Activated CD4-positive, alpha-beta T cell treated with anti-CD3 and anti-CD28 coated beads, Interleukin-2, amount 50 U/mL, for 48 hours (primary cell): ENCODE data around the gene LRRC23.
A peak's percentile ranks its signal among the peaks of the same experiment; 100 is the strongest.
"Not testable (repeated sequence)": the region's sequence is repeated elsewhere in the genome, so short reads cannot be mapped to it uniquely, and the experiment has no call there.

ENCODE experiments used
- DNase-seq, 2 experiments: peaks; one replicate each; pipeline ENCODE4 v3.0.0-alpha.2; 2020

The LRRC23 gene

GRCh38 chr12:6903722-6904121 lies 900 bp upstream of the LRRC23 start:
- no peak for DNase-seq

- no peak for DNase-seq
Observed at GRCh38 chr12:6905414-6906040, 905 bp downstream of the LRRC23 start.

DNA sequence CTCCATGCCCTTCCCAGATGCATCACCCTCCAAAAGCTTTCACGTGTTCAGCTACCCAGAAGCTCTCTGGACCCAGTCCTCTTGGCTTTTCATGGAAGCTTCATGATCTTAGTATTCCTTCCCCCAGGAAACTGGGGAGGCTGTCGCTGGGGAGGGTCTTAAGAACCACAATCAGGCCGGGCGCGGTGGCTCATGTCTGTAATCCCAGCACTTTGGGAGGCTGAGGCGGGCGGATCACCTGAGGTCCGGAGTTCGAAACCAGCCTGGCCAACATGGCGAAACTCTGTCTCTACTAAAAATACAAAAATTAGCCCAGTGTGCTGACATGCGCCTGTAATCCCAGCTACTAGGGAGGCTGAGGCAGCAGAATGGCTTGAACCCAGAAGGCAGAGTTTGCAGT lies 3.5 kb downstream of the LRRC23 start:
- DNase-seq: not testable (repeated sequence)

DNA sequence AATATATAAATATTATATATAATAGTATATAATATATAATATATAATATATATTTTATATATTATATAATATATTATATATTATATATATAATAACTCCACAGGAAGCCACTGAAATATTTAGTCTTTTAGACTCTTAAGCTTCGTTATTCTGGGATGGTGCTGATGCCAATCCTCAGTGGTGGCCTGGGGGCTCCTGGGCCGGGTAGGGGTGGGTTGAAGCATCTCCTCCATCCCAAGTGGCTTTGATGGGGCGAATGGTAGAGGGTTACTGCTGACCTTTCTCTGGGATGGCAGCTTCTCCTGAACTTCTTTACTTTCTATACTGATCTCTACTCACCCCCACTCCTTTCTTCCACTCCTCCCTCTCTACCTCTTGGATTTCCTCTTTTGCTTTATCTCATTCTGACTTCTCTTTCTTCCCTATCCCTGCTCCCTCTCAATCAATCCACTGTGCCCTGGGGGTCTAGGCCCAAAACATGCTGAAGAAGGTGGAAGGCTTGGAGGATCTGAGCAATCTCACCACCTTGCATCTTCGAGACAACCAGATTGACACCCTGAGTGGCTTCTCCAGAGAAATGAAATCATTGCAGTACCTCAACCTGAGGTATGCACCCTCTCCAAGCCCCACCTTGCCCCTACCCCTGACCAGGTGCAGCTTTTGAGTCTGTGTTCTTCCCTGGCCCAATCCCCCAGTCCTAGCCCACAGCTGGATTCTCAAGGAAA lies 5.0 kb downstream of the LRRC23 start:
- no peak for DNase-seq

GRCh38 chr12:6912164-6912935 lies 7.7 kb downstream of the LRRC23 start:
- DNase-seq: no peak

- peak; percentile 83 to 84 for DNase-seq
Observed at GRCh38 chr12:6914246-6914946, 9.8 kb downstream of the LRRC23 start, which contains the start of gene ENO2. TSS of gene ENO2 (plus strand) at chr12:6914580. CDS start at chr12:6915833, 1,253 bp downstream.

DNA sequence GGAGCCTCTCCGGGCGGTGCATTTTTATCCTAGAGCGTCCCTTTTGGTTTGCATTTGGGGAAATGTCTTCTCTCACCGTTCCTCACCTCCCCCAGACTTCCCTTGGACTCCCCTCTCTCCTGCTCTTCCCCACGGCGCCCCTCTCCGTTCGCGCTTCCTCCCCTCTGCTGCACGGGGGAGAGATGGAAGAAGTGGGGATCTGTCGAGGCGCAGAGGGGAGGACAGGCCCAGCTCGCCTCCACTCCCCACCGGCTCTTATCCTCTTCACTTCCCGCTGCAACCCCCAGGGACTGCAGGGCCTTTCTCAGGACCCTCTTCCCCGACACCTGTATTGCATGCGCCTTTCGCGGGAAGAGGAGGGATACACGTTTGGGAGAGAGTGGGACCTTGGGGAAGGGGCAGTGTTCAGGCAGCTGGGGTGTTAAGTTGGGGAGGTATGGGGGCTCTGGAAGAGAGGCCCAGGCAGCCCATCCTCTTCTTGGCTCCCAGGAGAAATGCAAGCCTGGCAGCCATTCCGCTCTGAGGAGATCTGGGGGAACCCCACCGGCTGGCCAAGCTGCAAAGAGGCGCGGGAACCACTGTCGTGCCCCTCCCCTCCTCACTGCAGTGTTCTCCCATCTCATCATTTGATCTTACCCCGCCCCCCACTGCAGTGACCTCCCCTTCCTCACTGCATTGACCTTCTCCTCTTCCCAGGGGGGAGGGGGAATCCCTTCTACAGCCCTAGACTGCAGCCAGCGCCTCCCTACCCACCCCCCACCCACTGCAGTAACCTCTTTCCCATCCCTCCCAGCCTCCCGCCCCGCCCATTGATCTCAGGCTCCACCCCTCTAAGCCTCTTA lies 10.5 kb downstream of the LRRC23 start:
- peak; percentile 50 to 65 for DNase-seq

DNA sequence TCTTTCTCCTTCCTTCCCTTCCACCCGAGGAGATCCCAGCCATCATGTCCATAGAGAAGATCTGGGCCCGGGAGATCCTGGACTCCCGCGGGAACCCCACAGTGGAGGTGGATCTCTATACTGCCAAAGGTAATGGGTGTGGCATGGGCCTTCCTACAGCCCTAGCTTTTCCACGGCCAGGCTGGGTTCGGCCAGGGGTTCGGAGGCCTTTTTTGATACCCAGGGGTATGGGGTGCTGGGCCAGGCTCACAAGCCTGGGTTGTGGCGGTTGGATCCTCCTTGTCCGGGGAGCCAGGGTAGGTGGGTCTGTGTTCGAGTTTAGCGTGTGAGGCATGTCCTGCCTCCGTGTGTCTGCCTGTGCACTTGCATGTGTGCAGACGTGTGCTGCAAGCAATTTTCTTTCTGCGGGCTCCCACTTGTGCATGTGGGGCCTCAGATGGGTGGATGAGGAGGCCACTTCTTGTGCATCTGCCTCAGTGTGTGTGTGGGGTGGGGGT lies 11.2 kb downstream of the LRRC23 start:
- DNase-seq: no peak

DNA sequence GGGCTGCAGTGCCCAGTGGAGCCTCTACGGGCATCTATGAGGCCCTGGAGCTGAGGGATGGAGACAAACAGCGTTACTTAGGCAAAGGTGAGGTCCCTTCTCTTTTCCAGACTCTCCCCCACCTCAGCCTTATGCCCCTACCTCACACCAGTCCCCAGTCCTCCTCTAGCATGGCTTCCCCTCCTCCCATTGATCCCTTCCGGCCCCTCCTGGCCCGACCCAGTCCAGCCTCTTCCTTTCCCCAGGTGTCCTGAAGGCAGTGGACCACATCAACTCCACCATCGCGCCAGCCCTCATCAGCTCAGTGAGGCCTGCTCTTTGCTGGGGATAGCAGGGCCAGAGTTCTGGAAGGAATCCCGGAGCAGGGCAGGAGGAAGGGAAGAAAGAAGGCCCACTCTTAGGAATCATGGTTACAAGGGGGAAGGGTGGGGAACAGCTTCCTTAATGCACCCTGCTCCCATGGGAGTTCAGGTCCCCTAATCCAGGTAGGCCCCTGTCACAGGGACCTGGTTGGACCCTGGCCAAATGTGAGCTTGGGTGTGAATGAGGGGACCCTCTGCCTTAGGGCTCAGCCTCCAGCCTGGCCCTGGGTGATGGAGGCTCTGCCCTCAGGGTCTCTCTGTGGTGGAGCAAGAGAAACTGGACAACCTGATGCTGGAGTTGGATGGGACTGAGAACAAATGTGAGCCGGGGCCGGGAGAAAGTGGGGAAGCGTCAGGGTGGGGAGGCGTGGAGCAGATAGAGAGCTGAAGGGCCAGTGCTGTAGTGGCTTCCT lies 12.0 kb downstream of the LRRC23 start:
- DNase-seq: no peak

- no peak for DNase-seq
Observed at GRCh38 chr12:6917491-6918231, 13.0 kb downstream of the LRRC23 start.

DNA sequence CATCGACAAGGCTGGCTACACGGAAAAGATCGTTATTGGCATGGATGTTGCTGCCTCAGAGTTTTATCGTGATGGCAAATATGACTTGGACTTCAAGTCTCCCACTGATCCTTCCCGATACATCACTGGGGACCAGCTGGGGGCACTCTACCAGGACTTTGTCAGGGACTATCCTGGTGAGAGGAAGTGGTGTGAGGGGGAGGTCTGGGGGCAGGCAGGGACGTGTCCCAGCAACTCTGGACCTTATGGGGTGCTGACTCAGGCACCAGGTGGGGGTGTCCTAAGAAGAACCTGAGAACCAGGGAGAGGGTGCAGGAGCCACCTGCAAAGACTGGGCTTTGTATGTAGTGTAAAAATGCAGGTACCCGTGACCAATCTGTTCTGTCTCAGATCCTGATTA lies 15.0 kb downstream of the LRRC23 start:
- no peak for DNase-seq

DNA sequence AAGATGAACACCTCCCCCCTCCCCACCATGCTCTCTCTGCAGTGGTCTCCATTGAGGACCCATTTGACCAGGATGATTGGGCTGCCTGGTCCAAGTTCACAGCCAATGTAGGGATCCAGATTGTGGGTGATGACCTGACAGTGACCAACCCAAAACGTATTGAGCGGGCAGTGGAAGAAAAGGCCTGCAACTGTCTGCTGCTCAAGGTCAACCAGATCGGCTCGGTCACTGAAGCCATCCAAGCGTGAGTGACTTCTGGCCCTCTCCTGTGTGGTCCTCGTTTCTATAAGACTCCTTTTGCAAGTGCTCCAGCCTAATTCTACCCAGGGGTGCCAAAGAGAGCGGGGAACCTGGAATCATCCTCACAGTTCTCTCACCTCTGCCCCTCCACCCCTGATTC lies 16.9 kb downstream of the LRRC23 start:
- DNase-seq: no peak

DNA sequence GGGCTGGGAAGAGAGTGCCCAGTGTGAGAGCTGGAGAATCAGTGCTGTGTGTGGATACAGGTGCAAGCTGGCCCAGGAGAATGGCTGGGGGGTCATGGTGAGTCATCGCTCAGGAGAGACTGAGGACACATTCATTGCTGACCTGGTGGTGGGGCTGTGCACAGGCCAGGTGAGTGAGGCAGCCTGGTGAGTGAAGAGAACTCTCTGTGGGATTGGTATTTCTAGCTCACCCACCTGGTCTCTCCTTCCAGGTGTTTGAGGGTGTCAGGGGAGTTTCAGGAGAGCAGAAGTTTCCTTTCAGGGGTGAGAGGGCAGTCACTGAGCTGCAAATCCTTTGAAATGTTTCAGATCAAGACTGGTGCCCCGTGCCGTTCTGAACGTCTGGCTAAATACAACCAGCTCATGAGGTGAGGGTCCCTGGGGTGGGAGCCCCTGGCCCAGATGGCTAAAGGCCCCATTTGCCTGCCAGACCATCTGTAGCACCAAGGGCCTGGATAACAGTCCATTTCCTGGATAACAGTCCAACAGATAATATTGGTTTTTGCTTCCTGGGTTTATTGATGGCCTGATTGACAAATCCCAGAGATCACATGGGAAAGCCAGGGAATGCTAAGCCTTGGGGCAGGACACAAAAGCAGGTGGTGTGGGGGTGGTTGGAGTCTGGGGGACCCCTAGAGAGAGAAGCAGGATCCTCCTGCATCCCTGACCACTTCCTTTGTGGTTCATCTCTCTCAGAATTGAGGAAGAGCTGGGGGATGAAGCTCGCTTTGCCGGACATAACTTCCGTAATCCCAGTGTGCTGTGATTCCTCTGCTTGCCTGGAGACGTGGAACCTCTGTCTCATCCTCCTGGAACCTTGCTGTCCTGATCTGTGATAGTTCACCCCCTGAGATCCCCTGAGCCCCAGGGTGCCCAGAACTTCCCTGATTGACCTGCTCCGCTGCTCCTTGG lies 17.6 kb downstream of the LRRC23 start:
- DNase-seq: no peak

GRCh38 chr12:6923003-6923732 lies 18.5 kb downstream of the LRRC23 start:
- DNase-seq: no peak

DNA sequence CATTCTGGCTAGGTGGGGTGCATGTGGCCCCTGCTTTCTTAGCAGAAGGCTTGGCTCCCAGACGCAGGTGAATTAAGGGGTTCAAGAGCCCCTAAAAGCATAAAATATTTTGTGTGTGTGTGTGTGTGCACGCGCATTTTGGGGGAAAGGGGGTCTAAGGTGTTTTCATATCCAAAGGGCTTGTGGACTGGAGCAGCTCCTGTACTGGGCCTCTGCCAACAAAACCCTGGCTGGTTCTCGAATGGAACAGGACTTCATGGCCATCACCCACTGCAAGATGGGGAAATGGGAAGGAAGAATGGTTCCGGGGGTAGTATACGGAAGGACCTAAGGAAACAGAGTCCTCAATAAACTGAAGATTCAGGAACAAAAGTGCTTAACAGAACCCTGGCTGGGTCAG lies 19.2 kb downstream of the LRRC23 start:
- no peak for DNase-seq

DNA sequence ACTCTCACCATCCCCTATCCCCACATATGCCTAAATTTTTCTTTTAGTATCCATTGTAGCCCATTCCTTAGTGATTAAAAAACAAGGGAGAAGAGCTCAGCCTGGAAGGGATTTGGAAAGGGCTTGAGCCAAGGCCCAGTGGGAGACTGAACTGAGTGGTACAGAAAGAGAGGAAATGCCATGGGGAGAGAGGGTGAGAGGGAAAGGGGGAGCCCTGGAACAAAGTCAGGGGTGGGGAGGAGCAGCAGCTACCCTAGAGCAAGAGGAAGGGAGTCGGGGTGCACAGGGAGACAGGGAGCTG lies 20.6 kb downstream of the LRRC23 start:
- no peak for DNase-seq

- DNase-seq: no peak
Observed at GRCh38 chr12:6925540-6926279, 21.1 kb downstream of the LRRC23 start.
